GM12878 (cell line): ENCODE results near the gene ABHD8. TPM values are rescaled to one million over a fixed set of nuclear protein-coding genes. Genes with fewer than 3 reads are reported as not detected.

Experiments used
- ATAC-seq: fragments of 200-7000 bp; cut with Tn5 transposase; 3 replicates; pipeline ENCODE4 v1.9.1; 2020; ENCODE audit warnings: mild to moderate bottlenecking, moderate library complexity
- BruUV-seq: library from RNA; stranded (reverse); fragments of 400-500 nt; replicated peaks from 2 replicates; lab custom pipeline; 2021; lab: Mats Ljungman, UMichigan
- CTCF ChIA-PET: fragments of 300-600 bp; sonication (Branson Sonifier 250); formaldehyde crosslinking; extraction: SDS; loops from one replicate; lab custom pipeline; 2021; ENCODE audit warnings: inconsistent platforms; lab: Yijun Ruan, JAX
- POLR2A ChIA-PET: fragments of 350-600 bp; formaldehyde crosslinking; extraction: SDS; loops from one replicate; lab custom pipeline; 2021; ENCODE audit warnings: inconsistent platforms; lab: Charles Lee
- RAD21 ChIA-PET: fragments of 300-600 bp; sonication (Branson Sonifier 250); formaldehyde crosslinking; loops from one replicate; lab custom pipeline; 2023; ENCODE audit warnings: antibody characterized with exemption; ENCODE audit not compliant: unreplicated experiment; lab: Charles Lee
- SMC1A ChIA-PET: fragments of 300-600 bp; sonication (Branson Sonifier 250); formaldehyde crosslinking; loops from one replicate; lab custom pipeline; 2023; ENCODE audit not compliant: unreplicated experiment, uncharacterized antibody; lab: Charles Lee
- DNase-seq: peaks from one replicate; pipeline ENCODE4 v3.0.0-alpha.2; 2011; ENCODE audit warnings: low read depth, low spot score
- FAIRE-seq: peaks from 3 replicates; lab custom pipeline; 2011; peaks lifted over from hg19 to GRCh38; lab: Jason Lieb, UNC
- H2AFZ ChIP-seq: 2 replicates; pipeline ENCODE4 v1.6.0; 2011; ENCODE audit warnings: low read depth, low read length, control low read depth; ENCODE audit not compliant: control insufficient read depth
- H3K27ac ChIP-seq: 2 replicates; pipeline ENCODE4 v1.5.1; 2011; ENCODE audit warnings: control low read depth; ENCODE audit not compliant: control insufficient read depth, insufficient read depth
- H3K27me3 ChIP-seq, 2 experiments: replicated peaks in 1 of 2; 2 replicates each; pipeline versions ENCODE4 v1.6.0 to v1.6.1; 2011; ENCODE audit warnings: low read length in 1 of 2; ENCODE audit not compliant: control insufficient read depth in 2 of 2, insufficient read depth in 2 of 2
- H3K36me3 ChIP-seq, 2 experiments: 2 replicates each; pipeline ENCODE4 v1.5.1; 2011; ENCODE audit warnings: low read length in 1 of 2; ENCODE audit not compliant: control insufficient read depth in 2 of 2, insufficient read depth in 2 of 2
- H3K4me1 ChIP-seq: 2 replicates; pipeline ENCODE4 v1.6.1; 2011; ENCODE audit warnings: mild to moderate bottlenecking, low read length, moderate library complexity, mixed read lengths; ENCODE audit not compliant: control insufficient read depth, insufficient read depth
- H3K4me2 ChIP-seq: 2 replicates; pipeline ENCODE4 v1.6.0; 2011; ENCODE audit warnings: control low read depth; ENCODE audit not compliant: control insufficient read depth, insufficient read depth
- H3K4me3 ChIP-seq: fragments of 200-600 bp; sonication (generic); 2 replicates; pipeline ENCODE4 v1.5.1; 2016
- H3K79me2 ChIP-seq: 2 replicates; pipeline ENCODE4 v1.6.0; 2011; ENCODE audit warnings: low read length; ENCODE audit not compliant: control insufficient read depth, insufficient read depth
- H3K9ac ChIP-seq: 2 replicates; pipeline ENCODE4 v1.8.0; 2011; ENCODE audit warnings: low read length, control low read depth, mixed read lengths; ENCODE audit not compliant: control insufficient read depth, insufficient read depth
- H3K9me3 ChIP-seq: replicated peaks from 3 replicates; pipeline ENCODE4 v1.5.1; 2011; ENCODE audit warnings: mild to moderate bottlenecking, low read length; ENCODE audit not compliant: control insufficient read depth, insufficient read depth
- H4K20me1 ChIP-seq: 2 replicates; pipeline ENCODE4 v1.6.0; 2011; ENCODE audit not compliant: control insufficient read depth, insufficient read depth
- CBFB ChIP-seq: IDR thresholded peaks from 2 replicates; pipeline ENCODE4 v1.6.1; 2016; ENCODE audit warnings: antibody characterized with exemption, low read depth
- FOXK2 ChIP-seq: fragments of 450-650 bp; IDR thresholded peaks from 2 replicates; pipeline ENCODE4 v1.6.1; 2017; ENCODE audit warnings: mild to moderate bottlenecking, moderate library complexity
- FOXM1 ChIP-seq: IDR thresholded peaks from 2 replicates; pipeline ENCODE4 v1.6.1; 2012; ENCODE audit warnings: low read depth, mild to moderate bottlenecking, inconsistent platforms, low read length, moderate library complexity
- HDGF ChIP-seq: fragments of 450-650 bp; IDR thresholded peaks from 2 replicates; pipeline ENCODE4 v1.6.1; 2016; ENCODE audit warnings: antibody characterized with exemption
- MAX ChIP-seq: IDR thresholded peaks from 2 replicates; pipeline ENCODE4 v1.6.1; 2012; ENCODE audit warnings: low read depth, low read length, improper control_type of control experiment
- MTA3 ChIP-seq: IDR thresholded peaks from 2 replicates; pipeline ENCODE4 v1.6.1; 2012; ENCODE audit warnings: low read length, inconsistent platforms, borderline replicate concordance
- SIN3A ChIP-seq: IDR thresholded peaks from 2 replicates; pipeline ENCODE4 v1.6.1; 2012; ENCODE audit warnings: low read depth, low read length, improper control_type of control experiment
- SMARCA5 ChIP-seq: fragments of 450-650 bp; IDR thresholded peaks from 2 replicates; pipeline ENCODE4 v1.6.1; 2017; ENCODE audit warnings: mild to moderate bottlenecking
- SREBF2 ChIP-seq: IDR thresholded peaks from 2 replicates; pipeline ENCODE4 v1.6.1; 2012; ENCODE audit warnings: mild to moderate bottlenecking, low read length
- SRF ChIP-seq, 2 experiments: IDR thresholded peaks; 2 replicates each; pipeline ENCODE4 v1.6.1; 2011; ENCODE audit warnings: low read depth in 2 of 2, low read length in 2 of 2, mild to moderate bottlenecking in 1 of 2, moderate library complexity in 1 of 2
- TCF12 ChIP-seq: IDR thresholded peaks from 2 replicates; pipeline ENCODE4 v1.6.1; 2011; ENCODE audit warnings: low read depth, mild to moderate bottlenecking, low read length
- ZBTB11 ChIP-seq: fragments of 450-650 bp; formaldehyde crosslinking; IDR thresholded peaks from 2 replicates; pipeline ENCODE4 v1.5.0; 2022; ENCODE audit warnings: mild to moderate bottlenecking, missing genetic modification characterization
- ZNF217 ChIP-seq: fragments of 450-650 bp; IDR thresholded peaks from 2 replicates; pipeline ENCODE4 v1.6.1; 2017; ENCODE audit warnings: antibody characterized with exemption, mild to moderate bottlenecking
- ZZZ3 ChIP-seq: IDR thresholded peaks from 2 replicates; pipeline ENCODE4 v1.6.1; 2011; ENCODE audit warnings: low read depth; ENCODE audit not compliant: control insufficient read depth, insufficient read length
- WGBS: methylation state at CpG from one replicate; pipeline ENCODE4 v1.1.6; 2016; ENCODE audit warnings: low lambda C conversion rate; ENCODE audit not compliant: insufficient replicate concordance, insufficient coverage; ENCODE audit errors: missing lambda C conversion rate; 5-methylcytosine and 5-hydroxymethylcytosine counted together
- in situ Hi-C: fragments of 300-500 bp; cut with MboI; formaldehyde crosslinking; loops from 9 replicates; pipeline ENCODE4 v1.14.3; 2018; ENCODE audit warnings: mixed read lengths
- intact Hi-C: fragments of 100-400 bp; cut with micrococcal nuclease; formaldehyde crosslinking; loops from one replicate; pipeline ENCODE4 v1.14.2; 2022; ENCODE audit not compliant: unreplicated experiment
- polyA plus RNA-seq, 11 experiments: library from polyadenylated mRNA; depleted of rRNA in 4 of 11; unstranded in 6 of 11; stranded (reverse) in 5 of 11; fragments of >200 nt; fragmentation: Nextera tagmentation in 4 of 11; fragmentation: Illumina TruSeq in 1 of 11; extraction: Ambion mirVana in 4 of 11; extraction: Trizol in 1 of 11; gene quantifications; 1 replicate in 1 of 11; 2 replicates in 10 of 11; pipeline versions ENCODE4 v1.2.1 to v1.2.3, GENCODE V29; 2011 to 2016; ENCODE audit warnings: inconsistent platforms in 2 of 11, missing spikeins in 2 of 11, low read depth in 1 of 11
- total RNA-seq, 4 experiments: library from RNA; depleted of rRNA in 3 of 4; stranded (reverse); fragments of >200 nt in 3 of 4; fragmentation: Illumina TruSeq in 1 of 4; extraction: Trizol in 1 of 4; gene quantifications; 2 replicates each; pipeline versions ENCODE4 v1.2.1 to v1.2.3, GENCODE V29; 2013 to 2021

ABHD8 gene
- total and polyA plus RNA-seq, 10 of the 15 experiments (the other 5 are each of a cell fraction or from before 2014, with no cell fraction given) = 0.03 to 12.5 (median 6.0) TPM

- H3K27me3 ChIP-seq = no peaks in the 10 kb centered on the region
- H3K79me2 ChIP-seq = no peaks in the 10 kb centered on the region
- ChIA-PET CTCF (interaction anchor here (0.8 kb wide), 1 partner anchor 36 kb away, joined by 4 read pairs; no protein-coding TSS in a partner anchor), SMC1A (interaction anchor here (0.7 to 1.4 kb wide), 2 partner anchors 33 to 743 kb away, joined by 3 read pairs; no protein-coding TSS in a partner anchor)
- no peak overlapping the region for H3K9ac ChIP-seq
- no peak overlapping the region for H3K27ac ChIP-seq
- no peaks in the 10 kb centered on the region for H4K20me1 ChIP-seq
- H3K4me3 ChIP-seq = no peak overlapping the region
- H3K4me2 ChIP-seq = no peak overlapping the region
- H3K4me1 ChIP-seq = peaks cover 4% of the 10 kb centered on the region
- FAIRE-seq = no peak
- no peak overlapping the region for H2AFZ ChIP-seq
- WGBS = 61% methylated on average over 14 of the region's 14 CpGs
- no peak for ATAC-seq
- no peak for TF ChIP-seq SREBF2
- TF ChIP-seq FOXK2 = no peak
- TF ChIP-seq ZNF217 = no peak
- TF ChIP-seq SMARCA5 = no peak
- TF ChIP-seq, all 136 proteins: peak for 0
- no TSS peak for BruUV-seq
- RAD21 ChIA-PET = no interaction called here
- Histone ChIP-seq H3K9me3 (no peaks in the 10 kb centered on the region), H3K36me3 (no peaks in the 10 kb centered on the region)
- no peak for DNase-seq
- POLR2A ChIA-PET = no interaction called here
- intact Hi-C loops = no loop called here
- in situ Hi-C loops = no loop called here
Measured at GRCh38 chr19:17352608-17353280, 49.5 kb upstream of the ABHD8 start.

GRCh38 chr19:17351815-17352435 is 48.7 kb upstream of the ABHD8 start:
- POLR2A ChIA-PET = no interaction called here
- Histone ChIP-seq H3K27ac (no peak overlapping the region), H3K4me1 (peaks cover 12% of the 10 kb centered on the region), H3K36me3 (no peaks in the 10 kb centered on the region), H3K27me3 (no peaks in the 10 kb centered on the region), H4K20me1 (no peaks in the 10 kb centered on the region), H3K79me2 (no peaks in the 10 kb centered on the region), H3K4me2 (no peak overlapping the region), H3K4me3 (no peak overlapping the region), H3K9ac (no peak overlapping the region), H2AFZ (no peak overlapping the region), H3K9me3 (no peaks in the 10 kb centered on the region)
- ATAC-seq (no peak), FAIRE-seq (no peak), DNase-seq (no peak)
- intact Hi-C loops (no loop called here), in situ Hi-C loops (no loop called here)
- CTCF ChIA-PET = no interaction called here
- WGBS = 79% methylated on average over 45 of the region's 45 CpGs
- RAD21 ChIA-PET = no interaction called here
- SMC1A ChIA-PET = no interaction called here
- no TSS peak for BruUV-seq
- TF ChIP-seq ZBTB11 (CRISPR knock-in tag) = no peak
- no peak for TF ChIP-seq HDGF
- TF ChIP-seq TCF12 = no peak
- no peak for TF ChIP-seq MTA3
- TF ChIP-seq CBFB = no peak
- TF ChIP-seq MAX = no peak
- TF ChIP-seq SIN3A = no peak
- TF ChIP-seq FOXM1 = no peak
- no peak for TF ChIP-seq SRF (IDR thresholded peaks at IDR 0.05; ENCODE audit: low read depth in 2 of 2, low read length in 2 of 2)
- TF ChIP-seq ZZZ3 = no peak
